ENCODE measurements around the gene ETHE1.

The ETHE1 gene

GRCh38 chr19:43486412-43486811 is 40.6 kb downstream of the ETHE1 start:
- no peak for DNase-seq

GRCh38 chr19:43485951-43486350 is 41.0 kb downstream of the ETHE1 start:
- no peak for DNase-seq

- no peak for DNase-seq
Observed at GRCh38 chr19:43483281-43483680, 43.7 kb downstream of the ETHE1 start.

GRCh38 chr19:43482193-43482592 is 44.8 kb downstream of the ETHE1 start:
- DNase-seq = no peak

GRCh38 chr19:43481701-43482100 is 45.3 kb downstream of the ETHE1 start:
- DNase-seq = no peak

GRCh38 chr19:43480574-43480973 is 46.4 kb downstream of the ETHE1 start:
- no peak for DNase-seq

GRCh38 chr19:43479961-43480561 is 46.9 kb downstream of the ETHE1 start:
- no peak for DNase-seq

- DNase-seq = no peak
Observed at GRCh38 chr19:43479226-43479625, 47.8 kb downstream of the ETHE1 start.

- no peak for DNase-seq
Observed at GRCh38 chr19:43478323-43478722, 48.7 kb downstream of the ETHE1 start.

- no peak for DNase-seq
Observed at GRCh38 chr19:43476606-43477005, 50.4 kb downstream of the ETHE1 start.

- peak; percentile 59 for DNase-seq
Observed at GRCh38 chr19:43474986-43475705, 51.9 kb downstream of the ETHE1 start.

- no peak for DNase-seq
Observed at GRCh38 chr19:43474487-43474886, 52.5 kb downstream of the ETHE1 start.

GRCh38 chr19:43471091-43471490 is 55.9 kb downstream of the ETHE1 start:
- DNase-seq = no peak

GRCh38 chr19:43470288-43470687 is 56.7 kb downstream of the ETHE1 start:
- no peak for DNase-seq

GRCh38 chr19:43469160-43469480 is 57.9 kb downstream of the ETHE1 start:
- no peak for DNase-seq

GRCh38 chr19:43468354-43469159 is 58.4 kb downstream of the ETHE1 start:
- DNase-seq = no peak

- no peak for DNase-seq
Observed at GRCh38 chr19:43467730-43468129, 59.3 kb downstream of the ETHE1 start.

- DNase-seq = no peak
Observed at GRCh38 chr19:43467276-43467675, 59.7 kb downstream of the ETHE1 start.

- no peak for DNase-seq
Observed at GRCh38 chr19:43466793-43467192, 60.2 kb downstream of the ETHE1 start.

- no peak for DNase-seq
Observed at GRCh38 chr19:43465468-43466120, 61.4 kb downstream of the ETHE1 start, which contains the start of gene LYPD3. LYPD3 (minus strand) TSS chr19:43465608; CDS start chr19:43465571, 37 bp downstream.

GRCh38 chr19:43464134-43464775 is 62.7 kb downstream of the ETHE1 start:
- DNase-seq = no peak

GRCh38 chr19:43463381-43464133 is 63.4 kb downstream of the ETHE1 start:
- peak; percentile 90 for DNase-seq
